ENCODE data around the gene LRRC75A. TPM values are rescaled to one million over a fixed set of nuclear protein-coding genes. Genes with fewer than 3 reads are reported as not detected.

The LRRC75A gene
- polyA plus RNA-seq, 1 experiment = 1.3 TPM

DNA sequence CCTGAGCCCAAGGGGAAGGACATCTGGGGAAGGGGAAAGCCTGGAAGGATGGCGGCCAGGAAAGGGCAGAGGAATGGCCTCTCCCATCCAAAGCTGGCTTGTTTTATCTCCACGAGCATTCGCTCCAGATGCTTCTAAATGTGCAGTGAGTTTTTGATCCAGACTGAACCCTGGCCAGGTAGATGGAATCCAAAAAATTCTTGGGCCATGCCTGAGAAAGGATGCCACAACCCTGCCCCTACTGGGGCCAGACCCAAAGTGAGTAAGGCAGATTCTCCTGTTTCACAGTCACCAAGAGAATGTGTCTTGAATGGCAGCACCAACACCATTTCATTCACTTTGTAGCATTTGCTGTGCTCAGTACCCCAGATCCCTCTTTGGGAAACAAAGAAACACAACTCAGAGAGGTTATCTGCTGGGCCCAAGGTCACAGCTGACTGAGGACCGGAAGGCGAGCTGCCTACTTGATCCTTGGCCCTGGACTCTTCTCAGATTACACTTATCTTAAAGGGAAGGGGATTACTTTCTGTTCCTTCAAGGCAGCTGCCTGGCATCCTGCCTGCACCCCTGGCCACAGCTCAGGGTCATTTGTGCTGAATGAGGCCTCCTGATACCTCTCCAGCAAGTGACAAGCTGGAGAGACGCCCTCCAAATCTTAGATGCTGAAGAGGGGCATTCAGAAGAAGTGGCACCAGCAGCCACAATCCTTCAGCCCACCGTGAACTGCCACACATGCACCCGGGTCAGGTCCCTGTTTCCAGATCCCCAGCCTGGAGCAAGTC is 3.6 kb downstream of the LRRC75A start:
- no peak overlapping the region for H3K4me3 ChIP-seq (ENCODE audit: low read depth, low read length)
- DNase-seq (ENCODE audit: low read depth) = no peak
- no peaks in the 10 kb centered on the region for H3K36me3 ChIP-seq (ENCODE audit: control insufficient read depth, insufficient read depth, low read length)
- no peak for TF ChIP-seq CTCF (IDR thresholded peaks at IDR 0.05; ENCODE audit: insufficient read depth, low read depth, low read length)
- ChIA-PET CTCF (interaction anchor here (1.0 to 2.1 kb wide), 6 partner anchors 10 to 125 kb away, joined by 3 to 7 read pairs (median 4); no protein-coding TSS in a partner anchor), POLR2A (no interaction called here)
- H3K27me3 ChIP-seq (ENCODE audit: control insufficient read depth, insufficient read depth, low read length) = peaks cover 7% of the 10 kb centered on the region

DNA sequence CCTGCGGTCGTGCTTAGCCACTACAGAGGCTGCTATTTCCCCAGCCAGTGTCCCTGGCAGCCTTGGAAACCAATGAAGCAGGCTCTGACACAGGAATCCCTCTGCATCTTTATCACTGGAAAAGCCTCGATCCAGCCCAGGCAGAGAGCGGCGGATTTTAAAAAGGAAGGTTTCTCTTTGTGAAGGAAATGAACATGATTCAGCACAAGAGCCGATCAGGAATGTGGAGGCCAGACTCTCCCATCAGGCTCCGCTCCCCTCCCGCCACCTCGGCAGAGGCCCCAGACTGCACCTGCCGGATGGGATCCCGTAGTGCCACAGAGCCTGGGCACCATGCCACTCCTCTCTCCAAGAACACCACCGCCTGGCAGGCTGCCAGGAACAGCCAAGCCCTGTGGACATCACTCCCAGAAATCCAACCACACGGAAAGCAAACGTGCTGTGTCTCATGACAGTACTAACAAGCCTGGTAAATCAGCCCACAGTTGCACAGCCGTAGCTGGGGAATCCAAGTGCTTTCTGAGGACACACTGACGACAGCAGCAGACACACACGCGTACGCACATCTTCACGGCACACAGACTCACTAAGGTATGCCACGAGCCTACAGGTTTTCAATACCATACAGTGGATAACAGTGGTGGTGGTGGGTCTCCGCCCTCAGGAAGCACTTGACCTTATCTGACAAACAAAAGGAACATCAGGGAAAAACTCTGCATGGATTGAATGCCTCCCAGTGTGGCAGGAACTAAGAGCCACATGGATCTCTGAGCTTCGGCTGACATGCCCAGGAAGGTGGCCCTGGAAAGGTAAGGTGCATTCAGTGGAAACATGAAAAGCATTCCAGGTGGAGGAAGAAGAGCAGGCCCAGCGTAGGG is 5.4 kb downstream of the LRRC75A start:
- peaks cover 1% of the 10 kb centered on the region; the same call in 1 of the 2 replicates for H3K27me3 ChIP-seq (ENCODE audit: control insufficient read depth, insufficient read depth, low read length)
- 0 out of 2 replicates have a peak, but pooled peaks have one; percentile 23 for TF ChIP-seq CTCF (IDR thresholded peaks at IDR 0.05; ENCODE audit: insufficient read depth, low read depth, low read length)
- DNase-seq (ENCODE audit: low read depth) = peak; percentile 31
- ChIA-PET POLR2A (no interaction called here), CTCF (interaction anchor here (0.9 to 2.1 kb wide), 7 partner anchors 8 to 123 kb away, joined by 3 to 7 read pairs (median 4); no protein-coding TSS in a partner anchor)
- H3K4me3 ChIP-seq (ENCODE audit: low read depth, low read length) = no peak overlapping the region
- H3K36me3 ChIP-seq (ENCODE audit: control insufficient read depth, insufficient read depth, low read length) = no peaks in the 10 kb centered on the region

- H3K27me3 ChIP-seq (ENCODE audit: control insufficient read depth, insufficient read depth, low read length) = 0 out of 2 replicates have a peak, but pooled peaks cover 1% of the 10 kb centered on the region
- POLR2A ChIA-PET = no interaction called here
- DNase-seq (ENCODE audit: low read depth) = no peak
- CTCF ChIA-PET = no interaction called here
- H3K36me3 ChIP-seq (ENCODE audit: control insufficient read depth, insufficient read depth, low read length) = no peaks in the 10 kb centered on the region
- H3K4me3 ChIP-seq (ENCODE audit: low read depth, low read length) = no peak overlapping the region
- no peak for TF ChIP-seq CTCF (IDR thresholded peaks at IDR 0.05; ENCODE audit: insufficient read depth, low read depth, low read length)
Observed at GRCh38 chr17:16484445-16485175, 7.4 kb downstream of the LRRC75A start.

GRCh38 chr17:16483021-16483645 is 8.9 kb downstream of the LRRC75A start:
- no peaks in the 10 kb centered on the region for H3K27me3 ChIP-seq (ENCODE audit: control insufficient read depth, insufficient read depth, low read length)
- POLR2A ChIA-PET = no interaction called here
- no peak for DNase-seq (ENCODE audit: low read depth)
- CTCF ChIA-PET = interaction anchor here (1.8 kb wide), 1 partner anchor 38 kb away, joined by 4 read pairs; no protein-coding TSS in a partner anchor
- no peak overlapping the region for H3K4me3 ChIP-seq (ENCODE audit: low read depth, low read length)
- no peaks in the 10 kb centered on the region for H3K36me3 ChIP-seq (ENCODE audit: control insufficient read depth, insufficient read depth, low read length)
- no peak for TF ChIP-seq CTCF (IDR thresholded peaks at IDR 0.05; ENCODE audit: insufficient read depth, low read depth, low read length)

Data from BJ (cell line).